Measurements from ENCODE around the gene CDC37L1.

GRCh38 chr9:4721736-4722135, 42.4 kb downstream of the CDC37L1 start:
- no peak for TF ChIP-seq CTCF (IDR thresholded peaks at IDR 0.05)
- TF ChIP-seq POLR2A (IDR thresholded peaks at IDR 0.05) = no peak
